ENCODE results near the gene SRGAP3. TPM values are rescaled to one million over a fixed set of nuclear protein-coding genes. Genes with fewer than 3 reads are reported as not detected.
"Not testable (repeated sequence)": the region's sequence is repeated elsewhere in the genome, so short reads cannot be mapped to it uniquely, and the experiment has no call there.

Gene SRGAP3
- total and polyA plus RNA-seq, 3 donors from 2014 or later, result 16.5 to 65.9 (median 58.5) TPM

DNA sequence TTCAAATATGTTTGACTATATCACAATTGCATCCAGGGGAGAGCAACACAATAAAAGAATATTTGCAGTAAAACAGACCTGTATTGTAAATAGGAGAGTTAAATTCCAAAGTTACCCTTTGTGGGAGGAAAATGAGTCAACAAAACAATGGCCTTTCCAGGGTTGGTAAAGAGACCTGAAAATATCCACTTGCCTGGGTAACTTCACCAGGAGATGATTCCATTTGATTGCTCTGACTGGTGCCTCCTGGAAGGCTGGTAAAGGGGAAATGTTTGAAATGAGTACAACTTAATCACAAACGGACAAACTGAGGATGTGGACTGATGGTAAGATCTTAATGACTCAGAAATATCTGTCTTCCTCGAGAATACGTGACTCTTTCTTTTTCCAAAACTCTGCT lies 43.6 kb upstream of the SRGAP3 start:
- Histone ChIP-seq H3K4me1 (no peaks in the 10 kb centered on the region), H3K4me3 (no peak overlapping the region), H3K27me3 (no peaks in the 10 kb centered on the region), H3K9me3 (no peaks in the 10 kb centered on the region), H3K36me3 (ENCODE audit: low read depth, missing control alignments) (no peaks in the 10 kb centered on the region), H3K27ac (no peak overlapping the region)
- DNase-seq, result no peak
- TF ChIP-seq POLR2A (IDR thresholded peaks at IDR 0.05), result no peak
- TF ChIP-seq, protein P1, sequence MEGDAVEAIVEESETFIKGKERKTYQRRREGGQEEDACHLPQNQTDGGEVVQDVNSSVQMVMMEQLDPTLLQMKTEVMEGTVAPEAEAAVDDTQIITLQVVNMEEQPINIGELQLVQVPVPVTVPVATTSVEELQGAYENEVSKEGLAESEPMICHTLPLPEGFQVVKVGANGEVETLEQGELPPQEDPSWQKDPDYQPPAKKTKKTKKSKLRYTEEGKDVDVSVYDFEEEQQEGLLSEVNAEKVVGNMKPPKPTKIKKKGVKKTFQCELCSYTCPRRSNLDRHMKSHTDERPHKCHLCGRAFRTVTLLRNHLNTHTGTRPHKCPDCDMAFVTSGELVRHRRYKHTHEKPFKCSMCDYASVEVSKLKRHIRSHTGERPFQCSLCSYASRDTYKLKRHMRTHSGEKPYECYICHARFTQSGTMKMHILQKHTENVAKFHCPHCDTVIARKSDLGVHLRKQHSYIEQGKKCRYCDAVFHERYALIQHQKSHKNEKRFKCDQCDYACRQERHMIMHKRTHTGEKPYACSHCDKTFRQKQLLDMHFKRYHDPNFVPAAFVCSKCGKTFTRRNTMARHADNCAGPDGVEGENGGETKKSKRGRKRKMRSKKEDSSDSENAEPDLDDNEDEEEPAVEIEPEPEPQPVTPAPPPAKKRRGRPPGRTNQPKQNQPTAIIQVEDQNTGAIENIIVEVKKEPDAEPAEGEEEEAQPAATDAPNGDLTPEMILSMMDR (IDR thresholded peaks at IDR 0.05), result no peak
- intact Hi-C loops (cut with DNase I; ENCODE audit: low total_unique reads), result no loop called here
- 89% methylated on average over 3 of the region's 3 CpGs for WGBS, 2 donors

DNA sequence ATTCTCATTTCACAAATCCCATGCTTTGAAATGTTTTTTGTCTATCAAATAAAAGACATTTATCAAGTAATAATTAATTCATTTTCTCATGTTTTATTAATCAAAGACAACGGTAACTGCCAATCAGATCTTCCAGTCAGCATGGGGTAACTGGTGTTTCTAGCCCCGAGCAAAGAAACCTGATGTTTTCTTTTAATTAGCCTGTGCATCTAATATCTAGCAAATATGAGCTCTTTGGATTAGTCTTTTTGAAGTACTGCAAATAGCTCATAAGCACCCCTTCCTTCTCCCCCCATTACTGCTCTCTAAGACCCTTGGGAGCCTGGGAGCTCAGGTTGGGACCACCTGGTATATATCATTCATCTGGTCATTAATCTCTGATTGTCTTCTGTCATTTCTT lies 43.1 kb upstream of the SRGAP3 start:
- intact Hi-C loops (cut with DNase I; ENCODE audit: low total_unique reads), result no loop called here
- 90 to 99% methylated on average over 2 of the region's 2 CpGs for WGBS, 2 donors

DNA sequence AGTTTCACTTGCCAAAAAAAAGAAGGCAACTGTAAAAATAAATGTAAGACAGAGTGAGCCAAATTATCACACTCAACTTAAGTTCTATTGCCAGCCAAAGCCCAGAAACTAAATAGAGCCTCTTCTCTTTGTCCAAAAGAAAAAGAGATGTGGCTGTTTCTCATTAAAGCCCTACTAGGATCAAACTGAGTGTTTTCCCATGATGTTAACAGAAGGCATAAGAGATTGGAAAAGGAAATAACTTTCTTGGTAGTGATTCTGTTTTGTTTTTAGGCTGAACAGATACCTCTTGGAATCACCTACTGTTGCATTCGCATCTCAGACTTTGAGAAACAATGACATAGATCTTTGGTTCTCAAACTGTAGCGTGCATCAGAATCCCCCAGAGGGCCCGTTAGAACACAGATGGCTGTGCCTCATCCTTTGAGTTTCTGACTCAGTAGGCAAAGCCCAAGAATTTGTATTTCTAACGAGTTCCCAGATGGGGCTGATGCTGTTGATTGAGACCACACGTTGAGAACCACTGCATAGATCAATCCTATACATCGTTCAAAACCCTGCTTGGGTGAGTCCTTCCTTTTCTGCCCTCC lies 42.5 kb upstream of the SRGAP3 start:
- intact Hi-C loops (cut with DNase I; ENCODE audit: low total_unique reads), result no loop called here
- Histone ChIP-seq H3K4me1 (no peaks in the 10 kb centered on the region), H3K27me3 (no peaks in the 10 kb centered on the region), H3K4me3 (no peak overlapping the region), H3K9me3 (no peaks in the 10 kb centered on the region), H3K36me3 (ENCODE audit: low read depth, missing control alignments) (no peaks in the 10 kb centered on the region), H3K27ac (no peak overlapping the region)
- TF ChIP-seq POLR2A (IDR thresholded peaks at IDR 0.05), result no peak
- TF ChIP-seq, protein P1 (IDR thresholded peaks at IDR 0.05), result no peak
- no peak for DNase-seq
- WGBS, 2 donors, result 69 to 78% methylated on average over 6 of the region's 6 CpGs

More for the DNA sequence above, 43.1 kb upstream of the SRGAP3 start:
- H3K36me3 ChIP-seq (ENCODE audit: low read depth, missing control alignments), result no peaks in the 10 kb centered on the region
- H3K27ac ChIP-seq, result no peak overlapping the region
- no peaks in the 10 kb centered on the region for H3K9me3 ChIP-seq
- H3K27me3 ChIP-seq, result no peaks in the 10 kb centered on the region
- DNase-seq, result no peak
- H3K4me3 ChIP-seq, result no peak overlapping the region
- TF ChIP-seq, protein P1 (IDR thresholded peaks at IDR 0.05), result no peak
- TF ChIP-seq POLR2A (IDR thresholded peaks at IDR 0.05), result no peak
- no peaks in the 10 kb centered on the region for H3K4me1 ChIP-seq

DNA sequence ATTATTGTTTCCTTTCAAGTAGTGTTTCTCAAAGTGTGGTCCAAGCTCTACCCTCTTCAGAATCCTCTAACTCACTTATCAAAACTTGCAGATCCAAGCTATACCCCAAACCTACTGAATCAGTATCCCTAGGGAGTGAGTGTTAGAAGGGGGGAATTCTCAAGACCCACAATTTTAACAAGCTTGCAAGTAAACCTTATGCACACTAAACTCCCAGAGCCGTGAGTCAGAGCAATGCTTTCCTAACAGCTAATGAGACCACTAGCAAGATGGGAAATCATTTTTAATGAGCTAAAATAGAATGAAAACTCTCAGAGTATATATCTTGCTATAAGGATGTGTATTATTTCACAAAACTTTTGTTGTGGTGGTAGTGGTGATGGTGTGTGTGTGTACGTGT lies 41.1 kb upstream of the SRGAP3 start:
- no peaks in the 10 kb centered on the region for H3K4me1 ChIP-seq

DNA sequence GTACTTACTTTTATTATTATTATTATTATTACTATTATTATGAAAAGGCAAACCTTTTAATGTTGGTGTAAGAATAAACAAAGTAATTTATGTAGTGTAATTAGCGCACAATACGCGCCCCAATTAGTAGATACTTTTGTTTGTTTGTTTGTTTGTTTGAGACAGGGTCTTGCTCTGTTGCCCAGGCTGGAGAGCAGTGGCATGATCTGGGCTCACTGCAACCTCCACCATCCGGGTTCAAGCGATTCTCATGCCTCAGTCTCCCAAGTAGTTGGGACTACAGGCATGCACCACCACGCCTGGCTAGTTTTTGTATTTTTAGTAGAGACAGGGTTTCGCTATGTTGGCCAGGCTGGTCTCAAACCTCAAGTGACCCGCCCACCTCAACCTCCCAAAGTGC lies 32.1 kb upstream of the SRGAP3 start:
- H3K36me3 ChIP-seq (ENCODE audit: low read depth, missing control alignments); H3K4me3 ChIP-seq; H3K27ac ChIP-seq; H3K9me3 ChIP-seq; H3K4me1 ChIP-seq; DNase-seq; H3K27me3 ChIP-seq; intact Hi-C loops (cut with DNase I; ENCODE audit: low total_unique reads): not testable (repeated sequence)
- WGBS, 2 donors, result 83 to 91% methylated on average over 8 of the region's 8 CpGs

More for the DNA sequence above, 41.1 kb upstream of the SRGAP3 start:
- Histone ChIP-seq H3K9me3 (no peaks in the 10 kb centered on the region), H3K36me3 (ENCODE audit: low read depth, missing control alignments) (no peaks in the 10 kb centered on the region), H3K27ac (no peak overlapping the region), H3K4me3 (no peak overlapping the region), H3K27me3 (no peaks in the 10 kb centered on the region)
- no peak for TF ChIP-seq POLR2A (IDR thresholded peaks at IDR 0.05)
- TF ChIP-seq, protein P1 (IDR thresholded peaks at IDR 0.05), result no peak
- 85 to 89% methylated on average over 2 of the region's 2 CpGs for WGBS, 2 donors
- no peak for DNase-seq
- intact Hi-C loops (cut with DNase I; ENCODE audit: low total_unique reads), result no loop called here

Data from testis (tissue), 3 donors.